ENCODE results near the gene FLT4.

GRCh38 chr5:180684623-180685161, 35.3 kb upstream of the FLT4 start:
- TF ChIP-seq, protein P1, sequence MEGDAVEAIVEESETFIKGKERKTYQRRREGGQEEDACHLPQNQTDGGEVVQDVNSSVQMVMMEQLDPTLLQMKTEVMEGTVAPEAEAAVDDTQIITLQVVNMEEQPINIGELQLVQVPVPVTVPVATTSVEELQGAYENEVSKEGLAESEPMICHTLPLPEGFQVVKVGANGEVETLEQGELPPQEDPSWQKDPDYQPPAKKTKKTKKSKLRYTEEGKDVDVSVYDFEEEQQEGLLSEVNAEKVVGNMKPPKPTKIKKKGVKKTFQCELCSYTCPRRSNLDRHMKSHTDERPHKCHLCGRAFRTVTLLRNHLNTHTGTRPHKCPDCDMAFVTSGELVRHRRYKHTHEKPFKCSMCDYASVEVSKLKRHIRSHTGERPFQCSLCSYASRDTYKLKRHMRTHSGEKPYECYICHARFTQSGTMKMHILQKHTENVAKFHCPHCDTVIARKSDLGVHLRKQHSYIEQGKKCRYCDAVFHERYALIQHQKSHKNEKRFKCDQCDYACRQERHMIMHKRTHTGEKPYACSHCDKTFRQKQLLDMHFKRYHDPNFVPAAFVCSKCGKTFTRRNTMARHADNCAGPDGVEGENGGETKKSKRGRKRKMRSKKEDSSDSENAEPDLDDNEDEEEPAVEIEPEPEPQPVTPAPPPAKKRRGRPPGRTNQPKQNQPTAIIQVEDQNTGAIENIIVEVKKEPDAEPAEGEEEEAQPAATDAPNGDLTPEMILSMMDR (IDR thresholded peaks at IDR 0.05; ENCODE audit: low read length), result no peak
- no peak for TF ChIP-seq EZH2 (IDR thresholded peaks at IDR 0.05; ENCODE audit: borderline replicate concordance, low read length)
